Colon (tissue), 2 donors: ENCODE results near the gene PTPN18.
"Not testable (repeated sequence)": the region's sequence is repeated elsewhere in the genome, so short reads cannot be mapped to it uniquely, and the experiment has no call there.

Experiments
- FAIRE-seq: peaks from 2 replicates; lab custom pipeline; 2012; peaks lifted over from hg19 to GRCh38; lab: Jason Lieb, UNC
- donor health status: control.
- donor health status: control.

Gene PTPN18, protein sequence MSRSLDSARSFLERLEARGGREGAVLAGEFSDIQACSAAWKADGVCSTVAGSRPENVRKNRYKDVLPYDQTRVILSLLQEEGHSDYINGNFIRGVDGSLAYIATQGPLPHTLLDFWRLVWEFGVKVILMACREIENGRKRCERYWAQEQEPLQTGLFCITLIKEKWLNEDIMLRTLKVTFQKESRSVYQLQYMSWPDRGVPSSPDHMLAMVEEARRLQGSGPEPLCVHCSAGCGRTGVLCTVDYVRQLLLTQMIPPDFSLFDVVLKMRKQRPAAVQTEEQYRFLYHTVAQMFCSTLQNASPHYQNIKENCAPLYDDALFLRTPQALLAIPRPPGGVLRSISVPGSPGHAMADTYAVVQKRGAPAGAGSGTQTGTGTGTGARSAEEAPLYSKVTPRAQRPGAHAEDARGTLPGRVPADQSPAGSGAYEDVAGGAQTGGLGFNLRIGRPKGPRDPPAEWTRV

DNA sequence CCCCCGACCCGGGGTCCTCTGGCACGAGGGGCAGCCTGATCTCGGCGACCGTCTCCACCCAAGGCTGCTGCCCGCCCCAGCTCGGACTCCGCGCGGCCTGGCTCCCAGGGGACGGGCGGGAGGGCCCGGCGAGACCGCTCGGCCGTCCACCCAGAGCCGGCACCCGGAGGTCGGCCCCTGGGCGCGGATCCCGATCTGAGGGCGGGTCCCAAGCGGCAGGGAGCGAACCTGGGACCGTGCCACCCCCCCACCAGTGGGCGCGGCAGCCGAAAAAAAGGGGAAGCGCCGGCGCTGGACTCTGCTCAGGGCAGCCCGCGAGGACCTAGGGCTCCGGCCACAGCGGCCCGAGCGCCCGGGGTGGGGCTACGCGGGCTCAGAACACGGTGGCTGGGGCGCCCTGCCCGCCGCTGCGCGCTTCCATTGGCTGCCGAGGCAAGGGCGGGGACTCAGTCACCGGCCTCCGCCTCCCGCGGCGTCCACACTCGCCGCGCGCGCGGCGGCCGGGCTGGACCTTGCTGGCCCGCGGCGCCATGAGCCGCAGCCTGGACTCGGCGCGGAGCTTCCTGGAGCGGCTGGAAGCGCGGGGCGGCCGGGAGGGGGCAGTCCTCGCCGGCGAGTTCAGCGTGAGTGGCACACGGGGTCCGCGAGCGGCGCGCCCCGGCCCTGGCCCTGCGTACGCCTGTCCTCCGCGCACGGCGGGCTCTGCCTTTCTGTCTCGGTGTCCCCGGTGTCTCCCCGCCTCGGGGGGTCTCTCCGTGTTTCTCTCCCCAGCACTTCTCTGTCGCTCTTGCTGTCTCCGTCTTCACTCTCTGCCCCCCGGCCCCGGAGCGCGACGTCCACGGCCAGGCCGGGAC, at the start of gene PTPN18:
Gene PTPN18 (plus strand): TSS at position 479 of the 854 bp plus-strand sequence. CDS start 52 bp downstream, at position 531.
- FAIRE-seq: no peak

- FAIRE-seq: no peak
Measured at GRCh38 chr2:130307850-130308249, 48.0 kb upstream of the PTPN18 start.

DNA sequence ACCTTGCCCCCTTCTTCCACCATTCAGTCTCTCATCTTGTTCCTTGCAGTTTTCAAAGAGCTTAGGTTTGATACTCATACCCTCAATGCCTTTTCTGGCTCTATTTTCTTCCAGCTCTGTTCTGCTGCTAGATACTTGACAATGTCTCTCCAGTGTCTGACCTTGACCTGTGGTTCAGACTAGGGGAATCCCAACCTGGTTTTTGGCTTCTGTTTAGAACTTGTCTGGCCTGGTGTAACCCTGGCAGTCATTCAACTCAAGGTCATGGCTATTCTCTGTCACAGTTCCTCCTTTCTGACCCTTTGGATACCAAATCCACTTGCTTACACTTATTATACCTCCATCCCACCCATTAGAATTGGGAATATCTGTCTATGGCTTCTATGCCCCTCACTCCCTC, 45.0 kb upstream of the PTPN18 start:
- no peak for FAIRE-seq

DNA sequence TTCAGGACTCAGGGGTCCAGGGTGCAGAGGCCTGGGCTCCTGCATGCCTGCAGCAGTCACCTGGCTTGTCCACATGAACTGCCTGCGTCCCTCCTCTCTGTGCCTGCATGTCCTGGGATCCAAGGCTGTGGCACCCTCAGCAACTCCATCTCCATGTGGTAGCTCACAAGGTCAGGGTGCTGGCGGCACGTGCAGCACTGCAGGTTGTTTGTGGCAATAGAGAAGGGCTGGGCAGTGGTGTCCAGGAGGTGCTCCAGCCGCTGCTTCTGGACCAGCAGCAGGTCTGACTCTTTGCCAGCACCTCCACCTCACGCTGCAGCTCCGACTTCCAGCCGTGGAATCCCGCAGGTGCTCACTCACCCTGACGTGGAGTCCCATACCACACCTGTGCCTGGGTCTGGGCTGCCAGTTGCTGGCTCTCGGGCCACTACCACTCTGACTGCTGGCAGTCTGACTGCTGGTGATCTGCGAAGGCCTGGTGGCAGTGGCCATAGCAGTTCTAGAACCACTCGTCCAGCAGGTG, 42.0 kb upstream of the PTPN18 start:
- FAIRE-seq: no peak

- FAIRE-seq: no peak
Measured at GRCh38 chr2:130314377-130314776, 41.5 kb upstream of the PTPN18 start.

GRCh38 chr2:130316596-130316995, 39.3 kb upstream of the PTPN18 start:
- FAIRE-seq: no peak

- FAIRE-seq: no peak
Measured at GRCh38 chr2:130318906-130319305, 37.0 kb upstream of the PTPN18 start.

DNA sequence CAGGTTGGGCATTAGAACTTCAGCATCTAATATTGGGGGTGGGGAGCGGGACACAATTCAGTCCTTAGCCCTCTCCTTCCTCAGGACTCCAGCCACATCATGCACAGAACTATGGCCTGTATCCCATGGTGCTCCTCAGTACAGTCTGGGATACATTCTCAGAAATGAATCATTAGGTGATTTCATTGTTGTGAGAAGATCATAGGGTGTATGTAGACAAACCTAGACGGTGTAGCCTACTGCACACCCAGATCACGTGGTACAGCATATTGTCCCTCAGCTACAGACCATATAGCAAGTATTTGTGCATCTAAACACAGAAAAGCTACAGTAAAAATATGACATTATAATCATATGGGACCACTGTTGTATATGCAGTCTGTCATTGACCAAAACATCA, 36.3 kb upstream of the PTPN18 start:
- no peak for FAIRE-seq

- no peak for FAIRE-seq
Measured at GRCh38 chr2:130327703-130328527, 27.9 kb upstream of the PTPN18 start.

DNA sequence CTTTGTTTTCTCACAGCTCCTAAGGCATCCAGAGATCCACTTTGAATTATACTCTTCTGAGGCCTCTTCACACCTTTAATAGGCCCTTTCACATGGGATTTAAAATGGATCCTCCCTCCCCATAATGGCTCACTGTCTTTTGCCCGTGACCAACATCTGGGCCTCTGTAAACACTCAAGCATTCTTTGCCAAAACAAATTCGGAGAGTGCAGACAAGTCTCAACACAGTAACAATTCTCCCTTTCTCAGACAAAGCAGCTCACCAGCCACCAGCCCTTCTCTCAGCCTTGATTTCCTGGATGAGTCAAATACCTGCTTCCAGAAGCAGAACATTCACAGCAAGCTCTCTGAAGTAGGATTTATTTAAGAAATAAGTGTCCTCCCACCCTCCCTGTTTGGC, 27.1 kb upstream of the PTPN18 start:
- FAIRE-seq: no peak

DNA sequence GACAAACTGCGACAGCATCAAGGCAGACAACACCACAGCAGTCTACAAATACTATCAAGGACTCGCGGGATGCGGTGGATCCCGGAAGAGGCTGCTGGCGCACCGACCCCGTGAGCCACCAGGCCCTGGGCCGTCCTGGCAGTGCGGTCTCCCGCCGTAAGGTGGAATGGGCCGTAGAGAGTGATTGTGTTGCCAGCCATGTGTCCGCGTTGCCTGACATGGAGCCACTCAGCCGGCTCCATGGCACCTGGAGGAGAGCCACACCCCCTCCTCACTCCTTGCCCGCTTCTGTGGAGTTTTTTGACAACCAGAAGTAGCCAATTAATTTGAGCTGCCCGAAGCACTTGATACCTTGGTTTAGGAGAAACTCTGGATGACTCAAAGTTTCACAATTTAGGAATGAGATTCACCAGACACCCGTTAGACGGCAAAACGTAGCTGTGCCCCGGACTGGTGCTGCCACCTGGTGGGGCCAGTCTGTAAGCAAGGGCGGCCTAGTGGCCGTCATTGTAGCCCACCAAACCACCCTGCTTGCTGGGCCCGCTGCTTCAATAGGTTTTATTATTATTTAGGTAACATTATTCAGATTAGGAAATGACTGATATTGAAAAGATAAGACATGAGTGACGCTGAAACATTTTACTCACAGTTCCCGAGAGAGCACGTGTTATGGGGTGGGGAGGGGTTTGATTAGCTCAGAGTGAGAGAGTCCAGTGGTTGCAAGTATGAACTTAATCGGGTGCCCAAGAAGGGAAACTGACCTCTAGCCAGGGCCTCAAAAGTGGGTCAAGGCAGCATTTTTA, 23.4 kb upstream of the PTPN18 start:
- FAIRE-seq: no peak

- not testable (repeated sequence) for FAIRE-seq
Measured at GRCh38 chr2:130333253-130333652, 22.6 kb upstream of the PTPN18 start.

DNA sequence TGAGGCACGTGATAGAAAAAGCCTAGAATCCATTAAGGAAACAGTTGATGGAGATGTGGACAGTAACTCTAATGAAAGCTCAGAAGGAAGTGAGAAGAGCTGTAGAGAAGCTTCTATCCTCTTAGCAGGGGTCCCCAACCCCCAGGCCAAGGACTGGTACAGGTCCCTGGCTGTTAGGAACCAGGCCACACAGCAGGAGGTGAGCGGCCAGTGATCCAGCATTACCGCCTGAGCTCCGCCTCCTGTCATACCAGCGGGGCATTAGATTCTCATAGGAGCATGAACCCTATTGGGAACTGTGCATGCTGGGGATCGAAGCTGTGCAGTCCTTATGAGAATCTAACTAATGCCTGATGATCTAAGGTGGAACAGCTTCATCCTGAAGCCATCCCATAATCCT, 21.8 kb upstream of the PTPN18 start:
- FAIRE-seq: no peak

- no peak for FAIRE-seq
Measured at GRCh38 chr2:130335226-130335625, 20.6 kb upstream of the PTPN18 start.

DNA sequence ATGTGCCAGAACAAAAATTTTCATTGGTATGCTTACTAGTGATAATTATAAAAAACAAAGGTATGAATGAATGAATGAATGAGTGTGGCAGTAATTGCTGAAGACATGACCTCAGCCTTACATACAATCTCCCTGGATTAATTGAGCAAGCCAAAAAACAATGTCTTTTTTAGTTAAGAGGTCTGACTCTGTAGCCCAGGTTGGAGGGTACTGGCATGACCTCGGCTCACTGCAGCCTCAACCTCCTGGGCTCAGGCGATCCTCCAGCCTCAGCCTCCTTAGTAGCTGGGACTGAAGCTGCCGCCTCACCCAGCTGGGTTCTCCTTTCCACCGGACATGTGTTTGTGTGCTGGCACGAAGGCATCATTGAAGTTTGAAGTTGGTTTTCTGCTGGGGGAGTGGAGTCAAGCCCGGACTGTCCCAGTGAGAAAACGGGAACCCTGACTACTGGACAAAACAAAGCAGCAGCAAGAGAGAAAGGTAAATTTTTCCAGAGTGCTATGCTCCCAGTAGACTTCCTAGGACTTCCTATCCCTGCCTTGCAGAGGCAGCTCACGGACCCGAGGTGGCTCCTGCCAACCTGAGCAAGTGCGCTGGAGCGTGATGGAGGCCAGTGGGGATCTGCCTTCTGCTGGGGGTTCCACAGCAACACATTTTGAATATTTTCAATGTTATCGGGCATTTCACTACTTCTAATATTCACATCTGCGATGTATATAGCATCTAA, 19.5 kb upstream of the PTPN18 start:
- FAIRE-seq: no peak

DNA sequence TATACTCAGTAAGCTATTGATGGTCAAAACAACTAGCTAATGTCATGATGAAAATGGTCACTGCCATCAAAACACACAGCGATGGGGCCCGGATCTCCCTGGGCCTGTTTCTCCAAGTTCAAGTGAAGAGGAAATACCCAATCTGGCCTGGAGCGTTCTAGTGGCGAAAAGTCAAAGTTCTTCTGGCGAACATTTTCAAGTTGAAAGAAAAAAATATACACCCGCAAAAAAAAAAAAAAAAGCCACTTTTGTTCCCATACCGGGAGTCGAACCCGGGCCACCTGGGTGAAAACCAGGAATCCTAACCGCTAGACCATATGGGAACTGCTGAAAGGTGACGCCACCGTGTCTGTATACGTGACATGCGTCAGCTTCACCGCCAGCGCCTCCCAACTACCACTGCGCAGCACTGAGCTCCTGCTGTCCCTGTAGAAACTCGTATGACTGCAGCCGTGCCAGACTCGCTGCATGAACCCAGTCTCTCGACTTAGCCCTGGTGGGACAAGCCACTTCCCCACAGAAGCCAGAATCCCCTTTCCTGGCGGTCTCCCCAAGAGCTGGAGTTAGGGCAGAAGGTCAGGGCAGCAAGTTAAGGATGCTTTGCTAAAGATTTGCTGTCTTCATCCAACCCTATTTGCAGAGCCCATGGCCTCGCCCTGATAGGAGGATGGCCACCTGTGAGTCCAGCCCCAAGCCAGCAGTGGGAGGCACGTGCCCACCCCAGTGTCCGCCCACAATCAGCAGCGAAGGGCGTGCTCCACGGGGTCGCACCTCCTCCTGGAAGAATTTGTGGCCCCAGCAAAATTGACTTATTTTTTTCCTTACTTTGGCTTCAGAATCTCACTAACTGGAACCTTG, 18.8 kb upstream of the PTPN18 start:
- FAIRE-seq: no peak

DNA sequence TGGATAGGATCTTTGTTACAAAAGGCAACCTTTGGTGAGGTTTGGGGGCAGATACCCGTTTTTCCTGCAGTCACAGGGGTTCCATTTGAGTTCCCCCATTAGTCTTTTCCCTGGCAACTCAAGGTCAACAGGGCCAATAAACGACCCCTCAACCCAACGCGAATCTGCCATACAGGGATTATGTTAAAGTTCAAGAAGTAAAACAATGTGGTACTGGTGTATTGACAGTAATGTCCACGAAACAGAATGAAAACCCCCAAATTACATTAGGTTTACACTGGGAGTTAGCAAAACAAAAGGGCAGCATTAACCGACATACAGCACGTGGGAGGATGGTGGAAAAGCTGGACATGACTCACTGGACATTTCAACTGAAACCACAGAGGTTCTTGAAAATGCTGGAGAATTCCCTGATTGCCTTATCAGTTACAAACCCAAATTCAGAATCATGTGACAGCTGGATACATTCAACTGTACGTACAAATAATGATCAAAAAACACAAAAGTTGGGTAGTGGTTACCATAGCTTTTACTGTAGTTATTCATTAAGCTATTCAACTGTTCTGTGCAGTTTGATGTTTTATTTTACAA, 18.0 kb upstream of the PTPN18 start:
- FAIRE-seq: no peak

DNA sequence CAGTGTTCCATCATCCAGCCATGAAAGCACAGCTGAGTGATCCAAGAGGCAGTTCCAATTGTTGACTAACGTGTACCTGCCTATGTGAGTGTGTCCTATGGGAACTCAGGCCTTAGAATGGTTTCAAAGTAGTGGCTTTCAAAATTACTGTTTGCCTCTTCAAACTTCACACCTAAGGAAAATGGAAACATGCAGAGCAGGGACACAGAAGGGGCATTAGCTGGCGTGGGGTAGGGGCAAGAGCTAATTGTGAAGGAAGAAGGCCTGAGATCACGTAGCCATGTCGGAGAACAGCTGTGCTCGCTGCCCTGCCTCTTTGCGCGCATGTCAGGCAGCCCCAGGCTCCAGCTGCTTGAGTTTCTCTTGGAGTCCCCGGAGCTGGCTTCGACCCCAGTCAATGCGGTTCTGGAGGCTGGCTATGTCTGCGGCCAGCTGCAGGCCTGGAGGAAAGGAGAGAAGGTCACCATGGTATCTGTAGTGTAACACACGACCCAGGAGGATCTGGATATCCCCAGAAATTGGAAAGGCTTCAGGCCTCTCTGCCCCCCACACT, 17.0 kb upstream of the PTPN18 start:
- no peak for FAIRE-seq
